IPS DF 4.7 (cell line): ENCODE results near the gene CDKN2AIP.
A peak's percentile ranks its signal among the peaks of the same experiment; 100 is the strongest.

Source experiments
- DNase-seq: peaks from one replicate; pipeline ENCODE4 v3.0.0-alpha.2; 2013; ENCODE audit warnings: low spot score; ENCODE audit errors: extremely low read depth

The CDKN2AIP gene

GRCh38 chr4:183444214-183445096 lies at the start of gene CDKN2AIP:
CDKN2AIP (plus strand) TSS chr4:183444636; CDS start chr4:183444798, 162 bp downstream.
- DNase-seq, result peak; percentile 58

GRCh38 chr4:183395395-183395794 lies 49.0 kb upstream of the CDKN2AIP start:
- DNase-seq, result no peak

- DNase-seq, result no peak
Observed at GRCh38 chr4:183396227-183396637, 48.2 kb upstream of the CDKN2AIP start.

- DNase-seq, result no peak
Observed at GRCh38 chr4:183397741-183398297, 46.6 kb upstream of the CDKN2AIP start.

- peak; percentile 30 for DNase-seq
Observed at GRCh38 chr4:183398298-183399125, 45.9 kb upstream of the CDKN2AIP start.

- DNase-seq, result no peak
Observed at GRCh38 chr4:183399126-183399522, 45.3 kb upstream of the CDKN2AIP start.

- no peak for DNase-seq
Observed at GRCh38 chr4:183399616-183400015, 44.8 kb upstream of the CDKN2AIP start.

GRCh38 chr4:183400035-183400434 lies 44.4 kb upstream of the CDKN2AIP start:
- no peak for DNase-seq

- DNase-seq, result no peak
Observed at GRCh38 chr4:183401473-183401872, 43.0 kb upstream of the CDKN2AIP start.

- DNase-seq, result no peak
Observed at GRCh38 chr4:183402771-183403170, 41.7 kb upstream of the CDKN2AIP start.

- no peak for DNase-seq
Observed at GRCh38 chr4:183403486-183403885, 41.0 kb upstream of the CDKN2AIP start.

- no peak for DNase-seq
Observed at GRCh38 chr4:183403961-183404360, 40.5 kb upstream of the CDKN2AIP start.

GRCh38 chr4:183405303-183405702 lies 39.1 kb upstream of the CDKN2AIP start:
- DNase-seq, result no peak

- peak; percentile 41 for DNase-seq
Observed at GRCh38 chr4:183407128-183407585, 37.3 kb upstream of the CDKN2AIP start.

- DNase-seq, result no peak
Observed at GRCh38 chr4:183407635-183408464, 36.6 kb upstream of the CDKN2AIP start.

GRCh38 chr4:183408796-183409195 lies 35.6 kb upstream of the CDKN2AIP start:
- no peak for DNase-seq

GRCh38 chr4:183409483-183409882 lies 35.0 kb upstream of the CDKN2AIP start:
- DNase-seq, result no peak

- DNase-seq, result no peak
Observed at GRCh38 chr4:183409934-183410333, 34.5 kb upstream of the CDKN2AIP start.

GRCh38 chr4:183411291-183411861 lies 33.1 kb upstream of the CDKN2AIP start:
- no peak for DNase-seq

GRCh38 chr4:183412821-183413220 lies 31.6 kb upstream of the CDKN2AIP start:
- no peak for DNase-seq
